GM23338 (cell line): Measurements from ENCODE around the gene CNN3.

Experiments used
- EZH2phosphoT487 ChIP-seq: fragments of 200-600 bp; sonication (generic); IDR thresholded peaks from one replicate; pipeline ENCODE4 v1.8.1; 2018; ENCODE audit warnings: antibody characterized with exemption; ENCODE audit not compliant: unreplicated experiment
- JUNB ChIP-seq: IDR thresholded peaks from one replicate; pipeline ENCODE4 v1.6.1; 2016; ENCODE audit warnings: antibody characterized with exemption; ENCODE audit not compliant: unreplicated experiment
- POLR2AphosphoS5 ChIP-seq: IDR thresholded peaks from 2 replicates; pipeline ENCODE4 v1.6.1; 2016; ENCODE audit warnings: antibody characterized with exemption, low read depth
- REST ChIP-seq: IDR thresholded peaks from one replicate; pipeline ENCODE4 v1.6.1; 2018; ENCODE audit warnings: antibody characterized with exemption; ENCODE audit not compliant: unreplicated experiment
- ZNF331 ChIP-seq: fragments of 250-450 bp; sonication (Bioruptor Pico); IDR thresholded peaks from 2 replicates; pipeline ENCODE4 v1.5.0; 2020; ENCODE audit warnings: low read depth, mild to moderate bottlenecking, moderate library complexity
- TF ChIP-seq, protein P1 (sequence below), 2 experiments: fragments of 200-600 bp in 1 of 2; sonication (generic) in 1 of 2; conservative IDR thresholded peaks; 2 replicates each; pipeline versions ENCODE4 v1.5.1 to v1.6.1; 2016 to 2017; ENCODE audit warnings: antibody characterized with exemption in 2 of 2, low read depth in 2 of 2, mild to moderate bottlenecking in 2 of 2, moderate library complexity in 1 of 2

- TF ChIP-seq, protein P1, sequence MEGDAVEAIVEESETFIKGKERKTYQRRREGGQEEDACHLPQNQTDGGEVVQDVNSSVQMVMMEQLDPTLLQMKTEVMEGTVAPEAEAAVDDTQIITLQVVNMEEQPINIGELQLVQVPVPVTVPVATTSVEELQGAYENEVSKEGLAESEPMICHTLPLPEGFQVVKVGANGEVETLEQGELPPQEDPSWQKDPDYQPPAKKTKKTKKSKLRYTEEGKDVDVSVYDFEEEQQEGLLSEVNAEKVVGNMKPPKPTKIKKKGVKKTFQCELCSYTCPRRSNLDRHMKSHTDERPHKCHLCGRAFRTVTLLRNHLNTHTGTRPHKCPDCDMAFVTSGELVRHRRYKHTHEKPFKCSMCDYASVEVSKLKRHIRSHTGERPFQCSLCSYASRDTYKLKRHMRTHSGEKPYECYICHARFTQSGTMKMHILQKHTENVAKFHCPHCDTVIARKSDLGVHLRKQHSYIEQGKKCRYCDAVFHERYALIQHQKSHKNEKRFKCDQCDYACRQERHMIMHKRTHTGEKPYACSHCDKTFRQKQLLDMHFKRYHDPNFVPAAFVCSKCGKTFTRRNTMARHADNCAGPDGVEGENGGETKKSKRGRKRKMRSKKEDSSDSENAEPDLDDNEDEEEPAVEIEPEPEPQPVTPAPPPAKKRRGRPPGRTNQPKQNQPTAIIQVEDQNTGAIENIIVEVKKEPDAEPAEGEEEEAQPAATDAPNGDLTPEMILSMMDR (conservative IDR thresholded peaks at IDR 0.05; ENCODE audit: low read depth in 2 of 2): no peak
- TF ChIP-seq EZH2phosphoT487: no peak
- TF ChIP-seq ZNF331: no peak
- no peak for TF ChIP-seq POLR2AphosphoS5
- TF ChIP-seq REST: no peak
- no peak for TF ChIP-seq JUNB
Observed at GRCh38 chr1:94963864-94964263, 37.0 kb upstream of the CNN3 start.
